ENCODE measurements around the gene NUDC. TPM values are rescaled to one million over a fixed set of nuclear protein-coding genes. Genes with fewer than 3 reads are reported as not detected.
A peak's percentile ranks its signal among the peaks of the same experiment; 100 is the strongest.

NUDC gene
- total RNA-seq, 2 donors from 2014 or later, result 103 to 120 TPM

- H3K27me3 Mint-ChIP-seq (ENCODE audit: insufficient read depth), result peaks cover 6% of the 10 kb centered on the region
- peak within 1 kb of the TSS; percentile 93 for H3K27ac Mint-ChIP-seq
- 87 to 89% methylated on average over 10 to 16 of the region's 16 CpGs for WGBS, 2 experiments (ENCODE audit: insufficient coverage in 1 of 2, insufficient read length in 1 of 2)
- Histone ChIP-seq H3K27ac (ENCODE audit: low read depth, low read length) (no peak within 1 kb of the TSS), H3K4me1 (ENCODE audit: control insufficient read depth, insufficient read depth, low read length) (peaks cover 18% of the 10 kb centered on the region), H3K27me3 (ENCODE audit: control insufficient read depth, insufficient read depth, low read length, poor library complexity, severe bottlenecking) (no peaks in the 10 kb centered on the region), H3K36me3 (ENCODE audit: control insufficient read depth, insufficient read depth, low read length) (no peaks in the 10 kb centered on the region), H3K9me3 (ENCODE audit: control insufficient read depth, low read length) (no peaks in the 10 kb centered on the region), H3K9ac (ENCODE audit: extremely low read depth, low read length, poor library complexity, severe bottlenecking) (no peak within 1 kb of the TSS), H3K4me3 (ENCODE audit: low read length) (no peak within 1 kb of the TSS)
- peak within 1 kb of the TSS; percentile 34 for H3K4me3 Mint-ChIP-seq
- peaks cover 31% of the 10 kb centered on the region for H3K4me1 Mint-ChIP-seq
- H3K9me3 Mint-ChIP-seq, result no peaks in the 10 kb centered on the region
- no peaks in the 10 kb centered on the region for H3K36me3 Mint-ChIP-seq (ENCODE audit: low read depth)
- peak; percentile 77 for DNase-seq
- TF ChIP-seq CTCF (conservative IDR thresholded peaks at IDR 0.05), result no peak
These were observed 7.6 kb upstream of the NUDC start, which contains the start of gene NR0B2 for GRCh38 chr1:26913754-26914619. Gene NR0B2, minus strand, starts transcription at chr1:26913975. Its CDS starts 35 bp downstream, at chr1:26913940.

- 68 to 85% methylated on average over 2 to 5 of the region's 5 CpGs for WGBS, 2 experiments (ENCODE audit: insufficient coverage in 1 of 2, insufficient read length in 1 of 2)
- no peaks in the 10 kb centered on the region for H3K36me3 ChIP-seq (ENCODE audit: control insufficient read depth, insufficient read depth, low read length)
- peaks cover 27% of the 10 kb centered on the region for H3K4me1 Mint-ChIP-seq
- H3K27me3 Mint-ChIP-seq (ENCODE audit: insufficient read depth), result no peaks in the 10 kb centered on the region
- TF ChIP-seq CTCF (conservative IDR thresholded peaks at IDR 0.05), result no peak
- peaks cover 18% of the 10 kb centered on the region for H3K4me1 ChIP-seq (ENCODE audit: control insufficient read depth, insufficient read depth, low read length)
- no peak for DNase-seq
- H3K27ac ChIP-seq (ENCODE audit: low read depth, low read length), result no peak overlapping the region
- H3K9me3 ChIP-seq (ENCODE audit: control insufficient read depth, low read length), result no peaks in the 10 kb centered on the region
- H3K36me3 Mint-ChIP-seq (ENCODE audit: low read depth), result no peaks in the 10 kb centered on the region
- H3K27ac Mint-ChIP-seq, result peak overlapping the region; percentile 52
- H3K4me3 ChIP-seq (ENCODE audit: low read length), result no peak overlapping the region
- H3K9me3 Mint-ChIP-seq, result no peaks in the 10 kb centered on the region
- no peaks in the 10 kb centered on the region for H3K27me3 ChIP-seq (ENCODE audit: control insufficient read depth, insufficient read depth, low read length, poor library complexity, severe bottlenecking)
- no peak overlapping the region for H3K9ac ChIP-seq (ENCODE audit: extremely low read depth, low read length, poor library complexity, severe bottlenecking)
- H3K4me3 Mint-ChIP-seq, result no peak overlapping the region
These were observed 6.2 kb upstream of the NUDC start for GRCh38 chr1:26915204-26915842.

GRCh38 chr1:26921126-26921539 is 410 bp upstream of the NUDC start:
- peaks cover 25% of the 10 kb centered on the region for H3K36me3 Mint-ChIP-seq (ENCODE audit: low read depth)
- H3K27ac Mint-ChIP-seq, result peak overlapping the region; percentile 96
- Histone ChIP-seq H3K27me3 (ENCODE audit: control insufficient read depth, insufficient read depth, low read length, poor library complexity, severe bottlenecking) (no peaks in the 10 kb centered on the region), H3K27ac (ENCODE audit: low read depth, low read length) (peak overlapping the region; percentile 25), H3K9me3 (ENCODE audit: control insufficient read depth, low read length) (no peaks in the 10 kb centered on the region), H3K36me3 (ENCODE audit: control insufficient read depth, insufficient read depth, low read length) (peaks cover 25% of the 10 kb centered on the region), H3K4me3 (ENCODE audit: low read length) (peak overlapping the region; percentile 97), H3K4me1 (ENCODE audit: control insufficient read depth, insufficient read depth, low read length) (peaks cover 8% of the 10 kb centered on the region), H3K9ac (ENCODE audit: extremely low read depth, low read length, poor library complexity, severe bottlenecking) (peak overlapping the region; percentile 83)
- WGBS, 2 experiments (ENCODE audit: insufficient coverage in 1 of 2, insufficient read length in 1 of 2), result 21 to 37% methylated on average over 5 to 7 of the region's 7 CpGs
- H3K4me3 Mint-ChIP-seq, result peak overlapping the region; percentile 86
- no peaks in the 10 kb centered on the region for H3K9me3 Mint-ChIP-seq
- no peak for DNase-seq
- peaks cover 16% of the 10 kb centered on the region for H3K4me1 Mint-ChIP-seq
- no peak for TF ChIP-seq CTCF (conservative IDR thresholded peaks at IDR 0.05)
- H3K27me3 Mint-ChIP-seq (ENCODE audit: insufficient read depth), result no peaks in the 10 kb centered on the region

Data from endodermal cell (in vitro differentiated cells).